Activated T-cell treated with anti-CD3 and anti-CD28 coated beads, Interleukin-2, amount 50 U/mL, for 24 hours (primary cell): ENCODE results near the gene ELP2.
"Not testable (repeated sequence)": the region's sequence is repeated elsewhere in the genome, so short reads cannot be mapped to it uniquely, and the experiment has no call there.

Source experiments
- DNase-seq: peaks from one replicate; pipeline ENCODE4 v3.0.0-alpha.2; 2020
- H3K27ac Mint-ChIP-seq: 2 replicates; pipeline ENCODE4 v1.8.0; 2020; ENCODE audit warnings: mild to moderate bottlenecking, mixed read lengths
- H3K27me3 Mint-ChIP-seq: 2 replicates; pipeline ENCODE4 v1.8.0; 2020; ENCODE audit warnings: mixed read lengths
- H3K36me3 Mint-ChIP-seq: 2 replicates; pipeline ENCODE4 v1.8.0; 2020; ENCODE audit warnings: low read depth, mixed read lengths
- H3K4me1 Mint-ChIP-seq: 2 replicates; pipeline ENCODE4 v1.8.0; 2020; ENCODE audit warnings: low read depth, mixed read lengths
- H3K4me3 Mint-ChIP-seq: 2 replicates; pipeline ENCODE4 v1.8.0; 2020; ENCODE audit warnings: mild to moderate bottlenecking, moderate library complexity, mixed read lengths
- H3K9me3 Mint-ChIP-seq: 2 replicates; pipeline ENCODE4 v1.8.0; 2020; ENCODE audit warnings: mixed read lengths

Gene ELP2

GRCh38 chr18:36108196-36108595, 21.5 kb upstream of the ELP2 start:
- Mint-ChIP-seq H3K36me3 (peaks cover 51% of the 10 kb centered on the region), H3K27me3 (no peaks in the 10 kb centered on the region), H3K4me1 (peaks cover 2% of the 10 kb centered on the region), H3K9me3 (no peaks in the 10 kb centered on the region), H3K4me3 (no peak overlapping the region), H3K27ac (no peak overlapping the region)
- DNase-seq, result no peak

GRCh38 chr18:36108601-36109000, 21.1 kb upstream of the ELP2 start:
- no peaks in the 10 kb centered on the region for H3K27me3 Mint-ChIP-seq

GRCh38 chr18:36109737-36110136, 20.0 kb upstream of the ELP2 start:
- H3K4me3 Mint-ChIP-seq, result no peak overlapping the region
- DNase-seq, result no peak
- no peaks in the 10 kb centered on the region for H3K27me3 Mint-ChIP-seq
- no peaks in the 10 kb centered on the region for H3K4me1 Mint-ChIP-seq
- no peak overlapping the region for H3K27ac Mint-ChIP-seq
- H3K36me3 Mint-ChIP-seq, result peaks cover 65% of the 10 kb centered on the region
- H3K9me3 Mint-ChIP-seq, result no peaks in the 10 kb centered on the region

More at GRCh38 chr18:36108601-36109000, 21.1 kb upstream of the ELP2 start:
- Mint-ChIP-seq H3K4me1 (peaks cover 2% of the 10 kb centered on the region), H3K36me3 (peaks cover 54% of the 10 kb centered on the region), H3K4me3 (no peak overlapping the region), H3K27ac (no peak overlapping the region), H3K9me3 (no peaks in the 10 kb centered on the region)
- no peak for DNase-seq

- Mint-ChIP-seq H3K27me3 (no peaks in the 10 kb centered on the region), H3K36me3 (peaks cover 89% of the 10 kb centered on the region), H3K27ac (peak overlapping the region; percentile 55), H3K4me1 (no peaks in the 10 kb centered on the region), H3K9me3 (no peaks in the 10 kb centered on the region), H3K4me3 (no peak overlapping the region)
- DNase-seq, result no peak
Observed at GRCh38 chr18:36112302-36112701, 17.4 kb upstream of the ELP2 start.

- Mint-ChIP-seq H3K36me3 (peaks cover 92% of the 10 kb centered on the region), H3K27me3 (no peaks in the 10 kb centered on the region), H3K9me3 (no peaks in the 10 kb centered on the region), H3K4me3 (no peak overlapping the region), H3K27ac (no peak overlapping the region), H3K4me1 (no peaks in the 10 kb centered on the region)
- no peak for DNase-seq
Observed at GRCh38 chr18:36114251-36114650, 15.4 kb upstream of the ELP2 start.

GRCh38 chr18:36114738-36115137, 15.0 kb upstream of the ELP2 start:
- no peak for DNase-seq
- no peak overlapping the region for H3K27ac Mint-ChIP-seq
- no peaks in the 10 kb centered on the region for H3K4me1 Mint-ChIP-seq
- no peak overlapping the region for H3K4me3 Mint-ChIP-seq
- peaks cover 90% of the 10 kb centered on the region for H3K36me3 Mint-ChIP-seq
- no peaks in the 10 kb centered on the region for H3K27me3 Mint-ChIP-seq
- H3K9me3 Mint-ChIP-seq, result no peaks in the 10 kb centered on the region

- H3K4me3 Mint-ChIP-seq, H3K27ac Mint-ChIP-seq, DNase-seq, H3K27me3 Mint-ChIP-seq, H3K9me3 Mint-ChIP-seq, H3K4me1 Mint-ChIP-seq: not testable (repeated sequence)
- H3K36me3 Mint-ChIP-seq, result peaks cover 92% of the 10 kb centered on the region
Observed at GRCh38 chr18:36116771-36117170, 12.9 kb upstream of the ELP2 start.

- peaks cover 12% of the 10 kb centered on the region for H3K4me1 Mint-ChIP-seq
- H3K36me3 Mint-ChIP-seq, result peaks cover 94% of the 10 kb centered on the region
- no peak overlapping the region for H3K27ac Mint-ChIP-seq
Observed at GRCh38 chr18:36120297-36120696, 9.4 kb upstream of the ELP2 start.

GRCh38 chr18:36124841-36125240, 4.9 kb upstream of the ELP2 start:
- H3K36me3 Mint-ChIP-seq, result peaks cover 84% of the 10 kb centered on the region
- H3K9me3 Mint-ChIP-seq, result no peaks in the 10 kb centered on the region
- DNase-seq, result no peak
- H3K27me3 Mint-ChIP-seq, result no peaks in the 10 kb centered on the region
- no peak overlapping the region for H3K4me3 Mint-ChIP-seq
- no peak overlapping the region for H3K27ac Mint-ChIP-seq
- peaks cover 41% of the 10 kb centered on the region for H3K4me1 Mint-ChIP-seq

More at GRCh38 chr18:36120297-36120696, 9.4 kb upstream of the ELP2 start:
- DNase-seq, result no peak
- Mint-ChIP-seq H3K27me3 (no peaks in the 10 kb centered on the region), H3K9me3 (no peaks in the 10 kb centered on the region), H3K4me3 (no peak overlapping the region)

GRCh38 chr18:36126668-36127067, 3.0 kb upstream of the ELP2 start:
- H3K27me3 Mint-ChIP-seq, result no peaks in the 10 kb centered on the region
- H3K4me1 Mint-ChIP-seq, result peaks cover 51% of the 10 kb centered on the region
- peaks cover 84% of the 10 kb centered on the region for H3K36me3 Mint-ChIP-seq
- H3K4me3 Mint-ChIP-seq, result peak overlapping the region; percentile 9
- no peak for DNase-seq
- H3K27ac Mint-ChIP-seq, result peak overlapping the region; percentile 7
- no peaks in the 10 kb centered on the region for H3K9me3 Mint-ChIP-seq

GRCh38 chr18:36127836-36128529, 1.7 kb upstream of the ELP2 start:
- peaks cover 83% of the 10 kb centered on the region for H3K36me3 Mint-ChIP-seq
- peak overlapping the region; percentile 96 for H3K4me3 Mint-ChIP-seq
- DNase-seq, result no peak
- H3K9me3 Mint-ChIP-seq, result no peaks in the 10 kb centered on the region
- H3K4me1 Mint-ChIP-seq, result peaks cover 64% of the 10 kb centered on the region
- H3K27ac Mint-ChIP-seq, result peak overlapping the region; percentile 98
- H3K27me3 Mint-ChIP-seq, result no peaks in the 10 kb centered on the region

- H3K4me1 Mint-ChIP-seq, result peaks cover 65% of the 10 kb centered on the region
- no peaks in the 10 kb centered on the region for H3K9me3 Mint-ChIP-seq
- peak; percentile 34 for DNase-seq
- H3K36me3 Mint-ChIP-seq, result peaks cover 80% of the 10 kb centered on the region
- H3K27me3 Mint-ChIP-seq, result no peaks in the 10 kb centered on the region
- peak overlapping the region; percentile 96 for H3K4me3 Mint-ChIP-seq
- H3K27ac Mint-ChIP-seq, result peak overlapping the region; percentile 98
Observed at GRCh38 chr18:36128530-36128870, 1.2 kb upstream of the ELP2 start.

- H3K4me1 Mint-ChIP-seq, result peaks cover 64% of the 10 kb centered on the region
- H3K27me3 Mint-ChIP-seq, result no peaks in the 10 kb centered on the region
- no peaks in the 10 kb centered on the region for H3K9me3 Mint-ChIP-seq
- peak overlapping the region; percentile 98 for H3K27ac Mint-ChIP-seq
- peaks cover 77% of the 10 kb centered on the region for H3K36me3 Mint-ChIP-seq
- peak overlapping the region; percentile 96 for H3K4me3 Mint-ChIP-seq
- no peak for DNase-seq
Observed at GRCh38 chr18:36128907-36129299, 796 bp upstream of the ELP2 start.

- H3K4me1 Mint-ChIP-seq, result peaks cover 63% of the 10 kb centered on the region
Observed at GRCh38 chr18:36130039-36130831, 536 bp downstream of the ELP2 start.

More at GRCh38 chr18:36130039-36130831, 536 bp downstream of the ELP2 start:
- peaks cover 76% of the 10 kb centered on the region for H3K36me3 Mint-ChIP-seq
- DNase-seq, result no peak
- no peaks in the 10 kb centered on the region for H3K9me3 Mint-ChIP-seq
- H3K4me3 Mint-ChIP-seq, result peak overlapping the region; percentile 96
- peak overlapping the region; percentile 98 for H3K27ac Mint-ChIP-seq
- H3K27me3 Mint-ChIP-seq, result no peaks in the 10 kb centered on the region
